Type B pancreatic cell (in vitro differentiated cells): ENCODE measurements around the gene RABL3. TPM values are rescaled to one million over a fixed set of nuclear protein-coding genes. Genes with fewer than 3 reads are reported as not detected.
"Not testable (repeated sequence)": the region's sequence is repeated elsewhere in the genome, so short reads cannot be mapped to it uniquely, and the experiment has no call there.

Experiments
- DNase-seq: peaks from one replicate; pipeline ENCODE4 v3.0.0; 2021; ENCODE audit warnings: mixed read lengths; ENCODE audit not compliant: unreplicated experiment; ENCODE audit errors: extremely low spot score
- H3K27ac Mint-ChIP-seq: 2 replicates; pipeline ENCODE4 v1.8.0; 2021; ENCODE audit warnings: mild to moderate bottlenecking, mixed read lengths
- H3K27me3 Mint-ChIP-seq: 2 replicates; pipeline ENCODE4 v1.8.0; 2021; ENCODE audit warnings: mixed read lengths
- H3K36me3 Mint-ChIP-seq: 2 replicates; pipeline ENCODE4 v1.8.0; 2021; ENCODE audit warnings: mixed read lengths
- H3K4me1 Mint-ChIP-seq: one replicate; pipeline ENCODE4 v1.8.0; 2021; ENCODE audit warnings: mixed read lengths; ENCODE audit not compliant: unreplicated experiment
- H3K4me3 Mint-ChIP-seq: 2 replicates; pipeline ENCODE4 v1.8.0; 2021; ENCODE audit warnings: mild to moderate bottlenecking, mixed read lengths
- H3K9me3 Mint-ChIP-seq: 2 replicates; pipeline ENCODE4 v1.8.0; 2021; ENCODE audit warnings: mixed read lengths
- total RNA-seq: library from RNA; stranded (reverse); gene quantifications from 2 replicates; pipeline ENCODE4 v1.2.1, GENCODE V29; 2021; ENCODE audit warnings: low replicate concordance
- TF ChIP-seq, protein P1 (sequence below): fragments of 200-600 bp; sonication (generic); conservative IDR thresholded peaks from 2 replicates; pipeline ENCODE4 v1.5.0; 2021; ENCODE audit warnings: antibody characterized with exemption, mild to moderate bottlenecking

Gene RABL3
- total RNA-seq, 1 donor from 2014 or later = 15.5 TPM

DNA sequence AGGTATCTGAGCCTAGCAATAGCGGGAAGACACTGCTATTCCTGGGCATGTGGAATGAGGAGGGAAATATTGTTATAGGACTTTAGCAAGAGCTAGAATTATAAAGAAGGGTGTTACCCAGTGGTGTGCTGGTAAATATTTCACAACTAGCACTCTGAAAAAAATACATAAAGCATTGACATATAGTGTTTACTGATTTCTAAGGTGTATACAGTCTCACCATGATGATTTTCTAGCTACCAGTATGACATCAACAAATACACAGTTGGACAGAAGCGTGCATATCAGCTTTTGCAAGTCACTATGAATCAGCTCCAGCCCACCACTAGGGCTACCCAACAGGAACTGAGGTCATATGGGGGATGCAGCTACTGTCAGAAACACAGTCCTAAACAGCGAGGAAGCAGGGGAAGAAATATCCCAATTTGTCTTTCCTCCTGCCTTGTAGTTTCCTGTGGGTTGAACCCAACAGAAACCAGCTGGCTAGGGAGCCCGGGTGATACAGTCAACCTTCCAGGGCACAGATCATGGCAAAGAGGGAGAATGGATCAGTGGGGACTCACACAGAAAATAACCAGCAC, 99.9 kb downstream of the RABL3 start:
- peaks cover 2% of the 10 kb centered on the region for H3K4me1 Mint-ChIP-seq
- H3K9me3 Mint-ChIP-seq = no peaks in the 10 kb centered on the region
- DNase-seq = no peak
- H3K36me3 Mint-ChIP-seq = no peaks in the 10 kb centered on the region
- no peak overlapping the region for H3K27ac Mint-ChIP-seq
- TF ChIP-seq, protein P1, sequence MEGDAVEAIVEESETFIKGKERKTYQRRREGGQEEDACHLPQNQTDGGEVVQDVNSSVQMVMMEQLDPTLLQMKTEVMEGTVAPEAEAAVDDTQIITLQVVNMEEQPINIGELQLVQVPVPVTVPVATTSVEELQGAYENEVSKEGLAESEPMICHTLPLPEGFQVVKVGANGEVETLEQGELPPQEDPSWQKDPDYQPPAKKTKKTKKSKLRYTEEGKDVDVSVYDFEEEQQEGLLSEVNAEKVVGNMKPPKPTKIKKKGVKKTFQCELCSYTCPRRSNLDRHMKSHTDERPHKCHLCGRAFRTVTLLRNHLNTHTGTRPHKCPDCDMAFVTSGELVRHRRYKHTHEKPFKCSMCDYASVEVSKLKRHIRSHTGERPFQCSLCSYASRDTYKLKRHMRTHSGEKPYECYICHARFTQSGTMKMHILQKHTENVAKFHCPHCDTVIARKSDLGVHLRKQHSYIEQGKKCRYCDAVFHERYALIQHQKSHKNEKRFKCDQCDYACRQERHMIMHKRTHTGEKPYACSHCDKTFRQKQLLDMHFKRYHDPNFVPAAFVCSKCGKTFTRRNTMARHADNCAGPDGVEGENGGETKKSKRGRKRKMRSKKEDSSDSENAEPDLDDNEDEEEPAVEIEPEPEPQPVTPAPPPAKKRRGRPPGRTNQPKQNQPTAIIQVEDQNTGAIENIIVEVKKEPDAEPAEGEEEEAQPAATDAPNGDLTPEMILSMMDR = peak; percentile 33
- H3K27me3 Mint-ChIP-seq = no peaks in the 10 kb centered on the region
- no peak overlapping the region for H3K4me3 Mint-ChIP-seq

DNA sequence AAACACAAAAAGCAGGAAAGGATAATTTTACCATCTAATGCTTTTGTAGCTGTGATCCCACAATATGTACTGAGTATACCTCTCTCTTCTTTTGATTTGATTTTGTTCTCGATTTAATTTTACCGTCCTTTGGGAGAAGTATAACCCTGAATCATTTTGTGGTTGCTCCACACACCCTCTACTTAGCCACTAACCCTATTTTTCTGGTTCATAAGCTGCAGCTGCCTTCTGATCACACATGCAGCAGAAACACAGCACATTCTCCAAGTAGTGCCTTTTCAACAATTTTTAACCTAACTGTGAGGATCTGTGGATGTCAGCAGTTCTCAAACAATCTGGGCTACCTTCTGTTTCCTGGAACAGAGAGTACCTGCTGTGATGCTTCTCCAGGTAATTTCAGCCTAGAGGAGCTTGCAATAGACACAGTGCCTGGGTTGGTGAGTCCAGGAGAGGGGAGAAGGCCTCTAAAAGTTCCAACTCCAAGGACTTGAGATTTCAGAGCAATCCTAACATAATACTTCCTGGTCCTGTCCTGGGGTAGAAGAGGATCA, 100.5 kb downstream of the RABL3 start:
- H3K4me3 Mint-ChIP-seq = no peak overlapping the region
- no peaks in the 10 kb centered on the region for H3K9me3 Mint-ChIP-seq
- H3K36me3 Mint-ChIP-seq = no peaks in the 10 kb centered on the region
- TF ChIP-seq, protein P1 = no peak
- H3K4me1 Mint-ChIP-seq = peaks cover 3% of the 10 kb centered on the region
- no peak overlapping the region for H3K27ac Mint-ChIP-seq
- H3K27me3 Mint-ChIP-seq = no peaks in the 10 kb centered on the region
- no peak for DNase-seq

DNA sequence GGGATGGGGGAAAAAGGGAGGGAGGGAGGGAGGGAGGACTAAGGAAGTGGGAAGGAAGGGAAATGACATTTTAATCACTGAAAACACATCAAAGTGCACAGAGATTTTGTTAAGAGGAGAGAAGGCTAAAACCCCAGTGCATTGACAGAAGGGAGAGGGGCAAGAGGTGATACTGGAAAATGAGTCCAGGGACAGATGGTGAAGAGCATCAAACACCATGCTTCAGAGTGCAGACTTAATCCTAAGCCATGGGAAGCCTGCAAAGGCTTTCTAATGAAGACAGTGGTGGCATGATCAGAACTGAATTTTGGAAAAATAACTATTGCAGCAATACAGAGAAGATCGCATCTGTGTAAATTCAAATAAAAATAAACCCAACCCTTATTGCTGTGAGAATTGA, 102.1 kb downstream of the RABL3 start:
- Mint-ChIP-seq H3K27ac (no peak overlapping the region), H3K27me3 (no peaks in the 10 kb centered on the region), H3K9me3 (no peaks in the 10 kb centered on the region), H3K4me1 (peaks cover 3% of the 10 kb centered on the region), H3K36me3 (no peaks in the 10 kb centered on the region), H3K4me3 (no peak overlapping the region)
- DNase-seq = no peak
- TF ChIP-seq, protein P1 = no peak

DNA sequence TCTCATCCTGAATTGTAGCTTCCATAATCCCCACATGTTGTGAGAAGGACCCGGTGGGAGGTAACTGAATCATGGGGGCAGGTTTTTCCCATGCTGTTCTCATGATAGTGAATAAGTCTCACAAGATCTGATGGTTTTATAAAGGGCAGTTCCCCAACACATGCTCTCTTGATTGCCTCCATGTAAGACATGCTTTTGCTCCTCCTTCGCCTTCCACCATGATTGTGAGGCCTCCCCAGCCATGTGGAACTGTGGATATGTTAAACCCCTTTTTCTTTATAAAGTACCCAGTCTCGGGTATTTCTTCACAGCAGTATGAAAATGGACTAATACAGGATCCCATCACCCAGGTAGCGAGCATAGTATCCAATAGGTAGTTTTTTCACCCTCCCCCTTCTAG, 103.5 kb downstream of the RABL3 start:
- H3K36me3 Mint-ChIP-seq, H3K4me3 Mint-ChIP-seq, H3K27ac Mint-ChIP-seq: not testable (repeated sequence)

DNA sequence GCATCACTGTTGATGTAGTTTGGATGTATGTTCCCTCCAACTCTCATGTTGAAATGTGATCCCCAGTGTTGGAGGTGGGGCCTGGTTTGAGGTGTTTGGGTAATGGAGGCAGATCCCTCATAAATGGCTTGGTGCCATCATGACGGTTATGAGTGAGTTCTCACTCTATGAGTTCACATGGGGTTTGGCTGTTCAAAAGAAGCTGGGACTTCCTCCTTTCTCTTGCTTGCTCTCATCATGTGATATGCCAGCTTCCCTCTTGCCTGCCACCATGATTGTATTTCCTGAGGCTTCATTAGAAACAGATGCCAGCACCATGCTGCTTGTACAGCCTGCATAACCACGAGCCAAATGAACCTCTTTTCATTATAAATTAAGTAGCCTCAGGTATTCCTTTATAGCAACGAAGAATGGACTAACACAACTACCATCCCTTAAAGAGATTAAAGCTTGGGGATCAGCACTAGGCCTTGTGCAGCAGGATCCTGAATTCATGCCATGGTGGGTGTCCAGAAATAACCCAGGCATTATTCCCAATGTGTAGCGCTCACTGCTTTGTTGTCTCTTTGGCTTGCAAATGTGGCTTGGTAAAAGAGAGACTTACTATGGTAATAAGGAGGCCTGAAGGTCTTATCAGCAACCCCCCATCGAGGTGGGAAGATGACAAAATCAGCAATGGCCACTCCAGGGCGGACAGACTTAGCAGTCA, 104.3 kb downstream of the RABL3 start:
- DNase-seq = no peak
- no peak overlapping the region for H3K4me3 Mint-ChIP-seq
- no peak overlapping the region for H3K27ac Mint-ChIP-seq
- H3K27me3 Mint-ChIP-seq = no peaks in the 10 kb centered on the region
- H3K36me3 Mint-ChIP-seq = no peaks in the 10 kb centered on the region
- no peaks in the 10 kb centered on the region for H3K9me3 Mint-ChIP-seq
- TF ChIP-seq, protein P1 = no peak
- H3K4me1 Mint-ChIP-seq = peaks cover 3% of the 10 kb centered on the region

More for the DNA sequence above, 103.5 kb downstream of the RABL3 start:
- not testable (repeated sequence) for H3K27me3 Mint-ChIP-seq, H3K4me1 Mint-ChIP-seq, H3K9me3 Mint-ChIP-seq, DNase-seq

DNA sequence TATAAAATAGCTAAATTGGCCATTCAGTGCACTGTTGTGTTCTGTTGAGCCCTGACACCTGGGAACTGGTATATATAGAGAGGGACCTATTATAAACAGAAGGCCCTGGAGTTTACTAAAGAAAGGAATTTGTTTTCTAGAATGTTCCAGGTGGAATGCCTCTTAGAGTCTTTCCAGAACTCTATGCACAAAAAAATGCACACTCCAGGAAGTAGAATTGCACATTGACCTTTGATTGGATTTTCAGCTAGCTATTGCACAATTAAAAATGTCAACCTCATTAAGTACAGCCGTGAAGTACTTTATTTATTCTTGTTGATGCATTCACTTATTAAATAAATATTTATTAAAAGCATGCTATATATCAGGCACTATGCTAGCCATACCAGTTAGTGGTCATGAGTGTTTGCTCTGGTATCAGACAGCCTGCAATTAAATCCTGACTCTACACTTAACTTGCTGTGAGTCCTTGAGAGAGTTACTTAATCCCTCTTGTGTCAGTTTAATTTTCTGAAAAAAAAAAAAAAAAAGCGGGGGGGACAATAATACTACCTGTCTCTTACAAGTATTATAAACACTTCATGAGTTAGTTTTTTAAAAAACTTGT, 105.4 kb downstream of the RABL3 start:
- Mint-ChIP-seq H3K4me3 (no peak overlapping the region), H3K36me3 (no peaks in the 10 kb centered on the region), H3K9me3 (no peaks in the 10 kb centered on the region), H3K27ac (no peak overlapping the region), H3K27me3 (no peaks in the 10 kb centered on the region), H3K4me1 (peaks cover 3% of the 10 kb centered on the region)
- TF ChIP-seq, protein P1 = no peak
- no peak for DNase-seq
